NCI-H82 treated with DMSO at 0.1 percent for 48 hours (cell line): ENCODE data around the gene PITPNB.
A peak's percentile ranks its signal among the peaks of the same experiment; 100 is the strongest.

Experiments used
- DNase-seq: peaks from one replicate; lab custom pipeline; 2025; ENCODE audit not compliant: unreplicated experiment; lab: John Stamatoyannopoulos, UW

Gene PITPNB

DNA sequence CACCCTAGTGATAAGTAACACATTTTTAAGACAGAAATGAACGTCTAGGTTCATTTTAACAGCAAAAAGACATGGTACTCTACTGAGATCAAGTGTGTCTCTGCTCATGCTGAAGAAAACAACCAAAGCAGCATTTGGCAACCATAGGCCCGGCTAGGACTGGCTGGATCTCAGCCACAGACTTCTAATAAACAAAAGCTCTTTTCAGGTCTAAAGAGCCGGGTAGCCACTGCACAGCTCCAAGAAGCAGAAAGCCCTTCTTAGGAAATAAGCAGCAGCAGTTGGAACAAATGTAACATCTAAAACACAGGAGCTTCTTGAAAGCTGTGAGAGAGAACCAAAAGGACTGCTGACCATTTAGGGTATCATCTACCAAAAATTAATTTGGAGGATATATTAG is 37.6 kb downstream of the PITPNB start:
- DNase-seq = no peak

DNA sequence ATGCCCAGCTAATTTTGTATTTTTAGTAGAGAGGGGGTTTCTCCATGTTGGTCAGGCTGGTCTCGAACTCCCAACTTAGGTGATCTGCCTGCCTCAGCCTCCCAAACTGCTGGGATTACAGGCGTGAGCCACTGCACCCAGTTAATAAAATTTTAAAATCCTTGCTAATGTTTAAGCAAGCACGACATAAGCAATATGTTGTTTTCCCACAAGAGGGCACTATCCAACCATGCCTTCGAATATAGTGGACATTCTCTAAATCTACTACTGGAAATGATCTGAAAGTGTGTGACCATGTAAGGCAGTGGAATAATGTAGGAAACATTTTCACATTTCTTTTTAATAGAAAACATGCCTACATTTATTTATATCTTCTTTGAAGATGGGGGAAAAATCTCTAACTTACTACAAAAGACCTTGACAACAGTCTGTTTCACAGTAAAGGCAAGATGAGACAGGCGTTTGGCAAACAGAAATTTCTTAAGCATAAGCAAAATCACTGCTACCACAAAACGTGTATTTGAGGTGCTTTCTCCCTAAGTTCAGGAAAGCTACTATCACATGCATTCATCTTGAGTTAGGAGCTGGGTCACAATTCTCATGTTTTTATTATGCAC is 38.2 kb downstream of the PITPNB start:
- peak; percentile 16 for DNase-seq

DNA sequence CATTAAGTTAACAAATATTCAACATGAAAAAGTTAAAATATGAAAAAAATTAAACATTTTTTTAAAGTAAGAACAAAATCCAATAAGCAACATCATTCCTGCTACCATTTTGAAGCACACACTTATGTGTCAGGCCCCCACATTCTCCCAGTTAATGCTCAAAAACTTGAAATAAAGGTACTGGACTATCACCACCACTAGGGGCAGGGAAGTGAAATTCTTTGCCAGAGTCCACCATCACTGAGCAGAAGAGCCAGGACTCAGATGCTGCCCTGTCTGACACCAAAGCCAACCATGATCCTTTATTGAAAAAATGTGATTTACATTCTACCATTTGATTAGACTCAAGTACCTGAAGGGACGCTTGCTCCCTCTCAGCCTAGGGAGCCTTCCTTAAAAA is 39.1 kb downstream of the PITPNB start:
- DNase-seq = no peak

- no peak for DNase-seq
Measured at GRCh38 chr22:27878541-27878940, 40.5 kb downstream of the PITPNB start.

GRCh38 chr22:27877501-27877900 is 41.6 kb downstream of the PITPNB start:
- no peak for DNase-seq

- DNase-seq = no peak
Measured at GRCh38 chr22:27876684-27877083, 42.4 kb downstream of the PITPNB start.

- DNase-seq = no peak
Measured at GRCh38 chr22:27875951-27876350, 43.1 kb downstream of the PITPNB start.

DNA sequence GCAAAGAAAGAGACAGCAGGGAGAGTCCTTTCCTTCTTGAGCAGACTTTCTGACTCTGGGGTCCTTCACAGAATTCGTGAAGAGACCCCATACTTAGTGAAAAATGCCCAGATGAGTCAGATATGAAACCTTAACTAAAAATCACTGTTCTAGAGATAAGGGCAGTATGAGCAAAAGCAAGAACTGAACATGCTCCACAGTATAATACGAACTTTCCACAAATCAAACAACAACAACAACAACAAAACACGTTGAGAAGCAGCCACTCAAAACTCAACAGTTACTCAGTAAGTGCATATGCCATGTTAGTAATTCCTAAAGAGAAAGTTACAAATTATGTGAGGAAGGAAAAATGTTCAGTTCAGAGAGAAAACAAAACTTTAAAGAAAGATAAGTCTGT is 44.3 kb downstream of the PITPNB start:
- DNase-seq = no peak

- no peak for DNase-seq
Measured at GRCh38 chr22:27874185-27874584, 44.9 kb downstream of the PITPNB start.

GRCh38 chr22:27873472-27873871 is 45.6 kb downstream of the PITPNB start:
- DNase-seq = no peak

DNA sequence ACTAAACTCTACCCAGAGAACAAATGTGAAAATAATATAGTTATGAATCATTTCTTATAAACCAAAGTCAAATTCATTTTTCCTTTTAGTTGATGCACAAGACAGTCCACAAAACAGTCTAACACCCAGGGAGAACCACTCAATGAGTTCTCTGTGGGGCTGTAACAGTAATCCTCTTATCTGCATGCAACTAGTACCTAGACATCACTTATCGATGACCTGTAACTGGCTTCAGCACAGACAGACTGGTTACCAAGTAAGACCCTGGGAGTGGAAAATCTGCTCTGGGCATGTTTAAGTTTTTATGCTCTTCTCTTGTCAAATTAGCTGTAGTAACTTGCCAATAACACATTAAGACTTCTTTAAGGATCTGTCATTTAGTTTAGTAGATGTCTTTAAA is 46.6 kb downstream of the PITPNB start:
- DNase-seq = no peak

DNA sequence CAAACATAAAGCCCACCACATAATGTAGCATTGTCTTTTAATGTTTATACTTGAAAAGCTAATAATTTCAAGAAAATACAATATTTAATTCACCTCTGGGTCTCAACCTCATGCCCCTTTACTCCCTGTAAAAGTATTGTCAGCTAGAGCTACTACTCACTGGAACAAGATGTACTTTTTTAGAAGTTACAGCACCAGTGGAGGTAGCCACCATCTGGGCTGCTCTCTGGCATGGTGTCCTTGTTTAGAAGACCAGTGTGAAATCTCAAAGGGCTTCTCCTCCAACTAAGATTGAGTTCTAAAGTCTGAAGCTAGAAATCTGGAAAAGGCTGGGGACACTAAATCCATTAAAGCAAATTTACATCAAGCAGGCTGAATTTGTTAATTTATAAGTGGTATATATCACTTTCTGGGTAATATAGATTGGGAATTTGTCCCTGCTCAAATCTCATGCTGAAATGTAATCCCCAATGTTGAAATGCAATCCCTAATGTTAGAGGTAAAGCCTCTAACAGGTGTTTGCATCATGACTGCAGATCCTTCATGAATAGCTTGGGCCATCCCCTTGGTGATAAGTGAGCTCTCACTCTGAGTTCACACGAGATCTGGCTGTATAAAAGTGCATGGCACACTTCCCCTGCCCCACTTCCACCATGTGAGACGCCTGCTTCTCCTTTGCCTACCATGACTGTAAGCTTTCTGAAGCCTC is 47.6 kb downstream of the PITPNB start:
- DNase-seq = no peak

- no peak for DNase-seq
Measured at GRCh38 chr22:27870234-27871191, 48.5 kb downstream of the PITPNB start.

GRCh38 chr22:27868732-27869282 is 50.2 kb downstream of the PITPNB start:
- DNase-seq = no peak

DNA sequence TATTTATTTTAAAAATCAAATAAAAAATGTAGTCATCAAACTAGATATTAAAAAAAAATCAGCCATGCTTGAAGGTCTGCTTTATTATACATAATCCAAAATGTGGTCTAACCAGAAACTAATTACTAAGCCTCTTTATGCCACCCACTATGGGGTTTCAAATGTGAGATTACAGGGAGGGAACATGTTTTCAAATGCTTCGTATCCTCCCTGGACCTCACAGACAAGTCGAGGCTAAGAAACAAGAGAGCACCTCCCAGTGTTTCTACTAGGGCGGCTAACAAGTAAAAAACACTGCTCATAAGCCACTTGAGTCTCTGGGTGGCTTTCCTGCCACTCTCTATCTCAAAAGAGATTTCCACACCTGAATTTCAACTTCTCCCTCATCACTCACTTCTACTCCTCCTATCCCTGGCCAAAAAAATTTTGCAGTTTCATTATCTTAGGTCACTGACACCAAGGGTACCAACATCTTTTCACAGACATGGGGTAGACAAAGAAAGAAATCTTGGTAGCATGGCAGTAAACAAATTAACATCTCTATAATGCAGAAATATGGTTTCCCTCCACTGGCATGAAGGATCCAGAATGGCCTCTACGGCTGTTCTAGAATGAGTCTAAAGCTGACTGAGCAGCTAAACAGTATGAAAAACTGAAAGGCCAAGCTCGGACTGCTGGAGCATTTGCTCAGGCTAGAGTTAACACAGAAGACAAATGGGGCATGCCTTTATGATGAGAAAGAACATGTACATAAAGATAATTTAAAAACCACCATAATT is 50.9 kb downstream of the PITPNB start:
- no peak for DNase-seq

DNA sequence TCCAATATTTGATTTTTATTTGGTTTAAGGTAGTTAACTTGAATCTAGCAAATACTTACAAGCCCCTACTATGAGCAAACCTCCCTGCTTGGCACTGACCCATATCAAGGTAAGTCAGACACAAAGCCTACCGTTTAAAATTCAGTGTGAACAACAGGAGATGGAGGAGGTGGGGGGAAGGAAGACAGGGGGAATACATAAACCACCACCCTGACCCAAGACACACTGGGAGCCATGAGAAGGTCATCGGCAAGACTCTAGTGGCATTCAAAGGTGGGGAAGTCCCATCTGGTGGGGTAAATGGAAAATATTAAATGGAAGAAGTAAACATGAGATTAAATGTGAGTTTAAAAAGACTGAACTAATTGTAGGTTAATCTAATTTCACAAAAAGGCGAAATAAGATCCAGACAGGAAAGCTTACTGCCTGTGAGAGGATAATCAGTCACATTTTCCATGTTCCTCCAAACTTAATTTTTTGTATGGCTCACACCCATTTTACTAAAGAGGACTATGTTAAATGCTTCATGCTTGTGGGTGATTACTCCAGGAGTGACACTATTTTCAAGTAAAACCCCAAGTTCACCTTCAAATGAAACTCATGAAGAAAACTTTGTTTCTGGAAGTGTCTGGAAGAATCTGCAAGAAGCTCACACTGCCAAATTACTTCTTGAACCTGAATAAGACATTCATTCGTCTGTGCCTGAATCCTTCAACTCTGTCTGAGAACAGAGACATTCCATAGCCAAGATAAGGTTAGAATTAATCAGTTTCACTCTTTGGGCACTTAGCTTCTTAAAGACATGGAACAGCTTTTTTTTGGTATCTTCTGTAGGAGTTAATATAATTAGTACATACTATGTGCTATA is 51.7 kb downstream of the PITPNB start:
- no peak for DNase-seq

GRCh38 chr22:27866135-27867084 is 52.6 kb downstream of the PITPNB start:
- DNase-seq = no peak

DNA sequence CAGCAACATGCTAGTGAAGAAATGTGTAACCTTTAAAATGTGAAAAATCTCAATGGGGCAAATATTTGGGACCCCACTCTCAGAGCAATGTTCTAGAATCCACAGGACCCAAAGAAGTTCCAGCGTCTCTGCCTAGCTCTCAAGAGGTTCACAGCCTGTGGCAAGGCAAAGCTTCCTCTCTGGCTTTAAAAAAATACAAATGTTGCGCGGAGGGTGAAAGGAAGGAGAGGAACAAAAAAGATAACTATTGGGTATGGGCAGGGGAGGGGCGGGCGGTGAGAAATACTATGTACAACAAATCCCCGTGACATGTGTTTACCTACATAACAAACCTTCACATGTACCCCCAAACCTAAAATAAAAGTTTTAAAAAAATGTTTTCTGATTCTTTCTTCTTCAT is 53.6 kb downstream of the PITPNB start:
- no peak for DNase-seq

DNA sequence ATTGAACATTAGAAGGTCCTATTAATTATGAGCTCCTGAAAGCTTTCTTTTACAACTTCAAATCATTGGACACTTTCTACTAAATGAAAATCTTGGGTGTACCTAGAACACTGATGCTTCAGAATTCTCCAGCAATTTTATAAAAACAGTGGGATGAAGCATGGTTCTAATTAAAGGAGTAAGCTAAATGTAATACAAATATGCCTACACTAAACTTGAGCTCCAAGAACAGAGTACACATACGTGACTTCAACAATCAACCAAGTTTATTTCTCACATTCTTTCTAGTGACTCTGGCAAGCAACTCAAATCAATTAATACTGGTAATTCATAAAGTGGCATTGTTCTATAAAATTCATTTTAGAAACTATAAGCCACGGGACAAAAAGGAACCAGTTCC is 55.5 kb downstream of the PITPNB start:
- DNase-seq = no peak
